Kidney (tissue), 14 donors: ENCODE data around the gene RRAS2. TPM values are rescaled to one million over a fixed set of nuclear protein-coding genes. Genes with fewer than 3 reads are reported as not detected.

Experiments
- DNase-seq, 5 donors: peaks; one replicate each; pipeline ENCODE4 v3.0.0-alpha.2; 2013 to 2020
- FAIRE-seq: peaks from 2 replicates; lab custom pipeline; 2012; peaks lifted over from hg19 to GRCh38; lab: Jason Lieb, UNC
- H3K27ac ChIP-seq, 2 donors: one replicate each; pipeline ENCODE4 v1.7.0; 2013; ENCODE audit warnings: low read depth in 2 of 2, low read length in 2 of 2, inconsistent platforms in 1 of 2
- H3K27me3 ChIP-seq: one replicate; pipeline ENCODE4 v1.7.1; 2013; ENCODE audit warnings: low read length, inconsistent platforms; ENCODE audit not compliant: control insufficient read depth, insufficient read depth
- H3K36me3 ChIP-seq, 3 donors: one replicate each; pipeline versions ENCODE4 v1.7.0 to v1.7.1; 2013; ENCODE audit warnings: low read length in 3 of 3, control low read depth in 1 of 3, inconsistent platforms in 1 of 3; ENCODE audit not compliant: insufficient read depth in 3 of 3, control insufficient read depth in 2 of 3
- H3K4me1 ChIP-seq, 3 donors: one replicate each; pipeline versions ENCODE4 v1.7.0 to v1.7.1; 2013; ENCODE audit warnings: low read length in 3 of 3, inconsistent platforms in 1 of 3, low read depth in 1 of 3; ENCODE audit not compliant: control insufficient read depth in 2 of 3, insufficient read depth in 2 of 3
- H3K4me3 ChIP-seq, 3 donors: one replicate each; pipeline versions ENCODE4 v1.7.0 to v1.8.1; 2013; ENCODE audit warnings: low read length in 3 of 3, control low read depth in 1 of 3, inconsistent platforms in 1 of 3
- H3K9ac ChIP-seq, 3 donors: one replicate each; pipeline versions ENCODE4 v1.7.0 to v1.7.1; 2013; ENCODE audit warnings: low read length in 3 of 3, control low read depth in 1 of 3, inconsistent platforms in 1 of 3
- H3K9me3 ChIP-seq, 3 donors: one replicate each; pipeline versions ENCODE4 v1.7.0 to v1.7.1; 2013; ENCODE audit warnings: low read length in 3 of 3, control low read depth in 1 of 3, inconsistent platforms in 1 of 3; ENCODE audit not compliant: control insufficient read depth in 2 of 3, insufficient read depth in 1 of 3
- intact Hi-C: fragments of 100-400 bp; cut with DNase I; formaldehyde crosslinking; loops from one replicate; pipeline ENCODE4 v1.11.1; 2022
- polyA plus RNA-seq: library from polyadenylated mRNA; stranded (reverse); fragments of 350-450 nt; fragmentation: Illumina TruSeq; extraction: RNeasy Lipid Tissue Mini Kit (QIAGEN cat#74804); gene quantifications from one replicate; pipeline ENCODE4 v1.2.3, GENCODE V29; 2014; ENCODE audit warnings: low read depth, low replicate concordance; ENCODE audit not compliant: insufficient read depth
- total RNA-seq: library from RNA; stranded (reverse); fragmentation: NEBNext Ultra II Directional; extraction: Animal tissue kit (Norgen Biotek cat#: 25700); gene quantifications from one replicate; pipeline ENCODE4 v1.2.1, GENCODE V29; 2021
- TF ChIP-seq, protein P1 (sequence below): IDR thresholded peaks from 3 replicates; pipeline ENCODE4 v1.5.1; 2012; ENCODE audit warnings: mild to moderate bottlenecking, moderate library complexity, borderline replicate concordance; ENCODE audit not compliant: insufficient read depth; ENCODE audit errors: extremely low read depth
- donor health status: control.
- donor health status: control.
- donor health status: control.
- donor health status: control.
- donor health status: control.
- donor health status: DM: yes; HTN: yes; CAD: no.
- donor health status: Normal renal cell carcinoma (clear cell type).

RRAS2 gene
- total and polyA plus RNA-seq, 2 donors from 2014 or later: 23.3 to 33.2 TPM

GRCh38 chr11:14350716-14351238 is 8.2 kb downstream of the RRAS2 start:
- Histone ChIP-seq H3K27ac (no peak overlapping the region), H3K27me3 (no peaks in the 10 kb centered on the region), H3K4me3 (no peak overlapping the region), H3K9ac (no peak overlapping the region), H3K9me3 (no peaks in the 10 kb centered on the region), H3K36me3 (no peaks in the 10 kb centered on the region), H3K4me1 (peaks cover 0 to 2% (median 0%) of the 10 kb centered on the region in 3 donors)
- intact Hi-C loops: no loop called here
- TF ChIP-seq, protein P1, sequence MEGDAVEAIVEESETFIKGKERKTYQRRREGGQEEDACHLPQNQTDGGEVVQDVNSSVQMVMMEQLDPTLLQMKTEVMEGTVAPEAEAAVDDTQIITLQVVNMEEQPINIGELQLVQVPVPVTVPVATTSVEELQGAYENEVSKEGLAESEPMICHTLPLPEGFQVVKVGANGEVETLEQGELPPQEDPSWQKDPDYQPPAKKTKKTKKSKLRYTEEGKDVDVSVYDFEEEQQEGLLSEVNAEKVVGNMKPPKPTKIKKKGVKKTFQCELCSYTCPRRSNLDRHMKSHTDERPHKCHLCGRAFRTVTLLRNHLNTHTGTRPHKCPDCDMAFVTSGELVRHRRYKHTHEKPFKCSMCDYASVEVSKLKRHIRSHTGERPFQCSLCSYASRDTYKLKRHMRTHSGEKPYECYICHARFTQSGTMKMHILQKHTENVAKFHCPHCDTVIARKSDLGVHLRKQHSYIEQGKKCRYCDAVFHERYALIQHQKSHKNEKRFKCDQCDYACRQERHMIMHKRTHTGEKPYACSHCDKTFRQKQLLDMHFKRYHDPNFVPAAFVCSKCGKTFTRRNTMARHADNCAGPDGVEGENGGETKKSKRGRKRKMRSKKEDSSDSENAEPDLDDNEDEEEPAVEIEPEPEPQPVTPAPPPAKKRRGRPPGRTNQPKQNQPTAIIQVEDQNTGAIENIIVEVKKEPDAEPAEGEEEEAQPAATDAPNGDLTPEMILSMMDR: no peak
- no peak for DNase-seq
- no peak for FAIRE-seq

DNA sequence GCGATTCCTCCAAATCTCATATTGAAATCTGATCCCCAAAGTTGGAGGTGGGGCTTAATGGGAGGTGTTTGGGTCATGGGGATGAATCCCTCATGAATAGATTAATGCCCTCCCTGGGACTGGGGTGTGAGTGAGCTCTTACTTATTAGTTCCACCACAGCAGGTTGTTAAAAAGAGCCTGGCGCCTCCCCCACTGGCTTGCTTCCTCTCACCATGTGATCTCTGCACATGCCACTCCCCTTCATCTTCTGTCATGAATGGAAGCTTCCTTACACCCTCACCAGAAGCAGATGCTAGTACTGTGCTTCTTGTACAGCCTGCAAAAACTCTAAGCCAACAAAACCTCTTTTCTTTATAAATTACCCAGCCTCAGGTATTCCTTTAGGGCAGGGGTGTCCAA is 8.8 kb downstream of the RRAS2 start:
- no peaks in the 10 kb centered on the region for H3K36me3 ChIP-seq
- no peaks in the 10 kb centered on the region for H3K9me3 ChIP-seq
- no peak overlapping the region for H3K27ac ChIP-seq
- H3K4me3 ChIP-seq: no peak overlapping the region
- FAIRE-seq: no peak
- H3K27me3 ChIP-seq: no peaks in the 10 kb centered on the region
- DNase-seq: peak in 1 of 5 donors; percentile 26
- peaks cover 0 to 3% (median 0%) of the 10 kb centered on the region in 3 donors for H3K4me1 ChIP-seq
- intact Hi-C loops: no loop called here
- TF ChIP-seq, protein P1: no peak
- no peak overlapping the region for H3K9ac ChIP-seq

GRCh38 chr11:14347991-14348390 is 11.0 kb downstream of the RRAS2 start:
- Histone ChIP-seq H3K4me3 (no peak overlapping the region), H3K4me1 (peaks cover 0 to 3% (median 0%) of the 10 kb centered on the region in 3 donors), H3K9ac (no peak overlapping the region), H3K27me3 (no peaks in the 10 kb centered on the region), H3K27ac (no peak overlapping the region), H3K9me3 (no peaks in the 10 kb centered on the region), H3K36me3 (no peaks in the 10 kb centered on the region)
- FAIRE-seq (no peak), DNase-seq (no peak)
- intact Hi-C loops: no loop called here
- TF ChIP-seq, protein P1: no peak

- no peak for FAIRE-seq
- Histone ChIP-seq H3K27me3 (no peaks in the 10 kb centered on the region), H3K36me3 (no peaks in the 10 kb centered on the region), H3K4me3 (no peak overlapping the region), H3K9ac (no peak overlapping the region), H3K4me1 (peaks cover 0 to 3% (median 0%) of the 10 kb centered on the region in 3 donors), H3K9me3 (no peaks in the 10 kb centered on the region), H3K27ac (no peak overlapping the region)
- TF ChIP-seq, protein P1: no peak
- DNase-seq: no peak
- intact Hi-C loops: no loop called here
Observed at GRCh38 chr11:14347494-14347893, 11.5 kb downstream of the RRAS2 start.
